Hair follicle dermal papilla cell (primary cell): ENCODE results near the gene IQCH. TPM values are rescaled to one million over a fixed set of nuclear protein-coding genes. Genes with fewer than 3 reads are reported as not detected.

ENCODE experiments used
- total RNA-seq: library from RNA; depleted of rRNA; stranded (reverse); fragments of >200 nt; gene quantifications from 2 replicates; pipeline ENCODE4 v1.2.3, GENCODE V29; 2012

IQCH gene
- total RNA-seq: 4.5 and 5.8 TPM in 2 replicates

GRCh38 chr15:67254238-67255175 is at the start of gene IQCH, which contains the start of gene AAGAB:
Gene IQCH, plus strand, starts transcription at chr15:67254786. Its CDS starts 111 bp downstream, at chr15:67254897.
Gene AAGAB, minus strand, starts transcription at chr15:67254661. Its CDS starts 30 bp downstream, at chr15:67254631.

DNA sequence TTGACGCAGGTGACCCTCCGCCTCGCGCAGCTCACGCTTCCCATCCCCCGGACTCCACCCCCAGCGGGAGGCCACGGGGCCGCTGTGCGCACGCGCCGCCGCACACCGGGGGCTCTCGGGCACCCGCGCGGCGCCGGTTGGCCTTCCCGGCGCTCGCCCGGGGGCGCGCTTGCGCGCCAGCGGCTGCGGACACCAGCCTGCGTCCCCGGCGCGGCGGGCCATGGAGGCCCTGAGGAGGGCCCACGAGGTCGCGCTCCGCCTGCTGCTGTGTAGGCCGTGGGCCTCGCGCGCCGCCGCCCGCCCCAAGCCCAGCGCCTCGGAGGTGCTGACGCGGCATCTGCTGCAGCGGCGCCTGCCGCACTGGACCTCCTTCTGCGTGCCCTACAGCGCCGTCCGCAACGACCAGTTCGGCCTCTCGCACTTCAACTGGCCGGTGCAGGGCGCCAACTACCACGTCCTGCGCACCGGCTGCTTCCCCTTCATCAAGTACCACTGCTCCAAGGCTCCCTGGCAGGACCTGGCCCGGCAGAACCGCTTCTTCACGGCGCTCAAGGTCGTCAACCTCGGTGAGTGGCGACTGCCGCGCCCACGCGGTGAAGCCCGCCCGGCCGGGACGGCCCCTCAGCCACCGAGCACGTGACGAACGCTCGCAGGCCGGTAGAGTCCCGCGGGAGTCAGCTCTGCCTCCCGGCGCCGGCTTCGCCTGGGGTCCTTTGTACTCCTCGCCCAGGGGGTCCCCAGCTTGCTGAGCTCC is 266.6 kb downstream of the IQCH start, which contains the start of gene C15orf61:
C15orf61 (plus strand) TSS at position 103 of the 754 bp plus-strand sequence; CDS start at position 221, 118 bp downstream.

GRCh38 chr15:67542420-67543347 is 288.1 kb downstream of the IQCH start, which contains the start of gene MAP2K5:
Gene MAP2K5, plus strand, starts transcription at chr15:67542703. Its CDS starts 633 bp downstream, at chr15:67543336.

Other genes with a start within 250 kb of the IQCH start
- 27.0 and 28.9 TPM in 2 replicates for gene SMAD3, start 189.2 kb upstream of the IQCH start, total RNA-seq
- 38.5 and 38.7 TPM in 2 replicates for gene AAGAB, start 125 bp upstream of the IQCH start, total RNA-seq